OCI-LY3 (cell line): ENCODE data around the gene PAK1.

Source experiments
- CTCF ChIP-seq: fragments of 200-600, 300-600 bp; sonication (generic); IDR thresholded peaks from 2 replicates; pipeline ENCODE4 v1.5.1; 2014; ENCODE audit warnings: antibody characterized with exemption, low read length, low read depth
- EZH2phosphoT487 ChIP-seq: fragments of 200-600 bp; shearing (Covaris generic); IDR thresholded peaks from 2 replicates; pipeline ENCODE4 v1.6.1; 2018; ENCODE audit warnings: antibody characterized with exemption, mixed run types, low read depth

- TF ChIP-seq CTCF = no peak
- no peak for TF ChIP-seq EZH2phosphoT487
Measured at GRCh38 chr11:77284476-77285468, 189.1 kb downstream of the PAK1 start.
